Measurements from ENCODE around the gene SERTM2. TPM values are rescaled to one million over a fixed set of nuclear protein-coding genes. Genes with fewer than 3 reads are reported as not detected.

Gene SERTM2
- total and polyA plus RNA-seq, 2 experiments from 2014 or later: 1.6 to 2.9 TPM

DNA sequence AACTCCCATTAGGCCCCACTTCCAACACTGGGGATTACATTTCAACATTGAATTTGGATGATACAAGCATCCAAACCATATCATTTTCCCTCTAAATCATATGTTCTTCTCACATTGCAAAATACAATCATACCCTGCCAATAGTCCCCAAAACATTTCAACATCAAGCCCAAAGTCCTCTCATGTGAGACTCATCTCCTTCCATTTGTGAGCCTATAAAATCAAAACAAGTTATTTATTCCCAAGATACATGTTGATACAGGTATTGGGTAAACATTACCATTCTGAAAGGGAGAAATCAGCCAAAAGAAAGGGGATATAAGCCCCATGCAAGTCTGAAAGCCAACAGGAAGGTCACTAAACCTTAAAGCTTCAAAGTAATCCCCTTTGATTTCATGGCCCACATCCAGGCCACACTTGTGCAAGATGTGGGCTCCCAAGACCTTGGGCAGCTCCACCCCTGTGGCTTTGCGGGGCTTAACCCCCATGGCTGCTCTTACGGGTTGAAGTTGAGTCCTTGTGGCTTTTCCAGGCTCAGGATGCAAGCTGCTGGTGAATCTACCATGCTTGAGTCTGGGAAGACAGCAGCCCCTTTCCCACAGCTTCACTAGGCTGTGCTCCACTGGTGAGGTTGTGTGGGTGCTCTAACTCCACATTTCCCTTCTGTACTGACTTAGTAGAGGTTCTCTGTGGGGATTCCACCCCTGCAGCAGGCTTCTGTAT lies 40.6 kb upstream of the SERTM2 start:
- H2AFZ ChIP-seq: no peak overlapping the region
- no peak for DNase-seq (ENCODE audit: low spot score)
- WGBS (ENCODE audit: low lambda C conversion rate, missing lambda C conversion rate): 78% methylated on average over 2 of the region's 2 CpGs
- H3K36me3 ChIP-seq (replicated peaks; ENCODE audit: insufficient read depth, low read depth): no peaks in the 10 kb centered on the region
- no peaks in the 10 kb centered on the region for H3K4me1 ChIP-seq (ENCODE audit: insufficient read depth)
- H3K27ac ChIP-seq: no peak overlapping the region
- no peaks in the 10 kb centered on the region for H3K9me3 ChIP-seq (ENCODE audit: low read depth)
- H3K4me3 ChIP-seq: no peak overlapping the region
- no peaks in the 10 kb centered on the region for H3K79me2 ChIP-seq
- no peaks in the 10 kb centered on the region for H4K20me1 ChIP-seq (ENCODE audit: insufficient read depth, poor library complexity, severe bottlenecking)
- no peak for TF ChIP-seq EZH2phosphoT487 (IDR thresholded peaks at IDR 0.05; ENCODE audit: low read depth, severe bottlenecking, unreplicated experiment)
- TF ChIP-seq, protein P1, sequence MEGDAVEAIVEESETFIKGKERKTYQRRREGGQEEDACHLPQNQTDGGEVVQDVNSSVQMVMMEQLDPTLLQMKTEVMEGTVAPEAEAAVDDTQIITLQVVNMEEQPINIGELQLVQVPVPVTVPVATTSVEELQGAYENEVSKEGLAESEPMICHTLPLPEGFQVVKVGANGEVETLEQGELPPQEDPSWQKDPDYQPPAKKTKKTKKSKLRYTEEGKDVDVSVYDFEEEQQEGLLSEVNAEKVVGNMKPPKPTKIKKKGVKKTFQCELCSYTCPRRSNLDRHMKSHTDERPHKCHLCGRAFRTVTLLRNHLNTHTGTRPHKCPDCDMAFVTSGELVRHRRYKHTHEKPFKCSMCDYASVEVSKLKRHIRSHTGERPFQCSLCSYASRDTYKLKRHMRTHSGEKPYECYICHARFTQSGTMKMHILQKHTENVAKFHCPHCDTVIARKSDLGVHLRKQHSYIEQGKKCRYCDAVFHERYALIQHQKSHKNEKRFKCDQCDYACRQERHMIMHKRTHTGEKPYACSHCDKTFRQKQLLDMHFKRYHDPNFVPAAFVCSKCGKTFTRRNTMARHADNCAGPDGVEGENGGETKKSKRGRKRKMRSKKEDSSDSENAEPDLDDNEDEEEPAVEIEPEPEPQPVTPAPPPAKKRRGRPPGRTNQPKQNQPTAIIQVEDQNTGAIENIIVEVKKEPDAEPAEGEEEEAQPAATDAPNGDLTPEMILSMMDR (IDR thresholded peaks at IDR 0.05; ENCODE audit: poor library complexity): no peak
- no peak for TF ChIP-seq EZH2 (IDR thresholded peaks at IDR 0.05; ENCODE audit: borderline replicate concordance)
- H3K27me3 ChIP-seq: no peaks in the 10 kb centered on the region
- H3K9me2 ChIP-seq (replicated peaks; ENCODE audit: insufficient read depth): no peaks in the 10 kb centered on the region
- H3K4me2 ChIP-seq: no peak overlapping the region

DNA sequence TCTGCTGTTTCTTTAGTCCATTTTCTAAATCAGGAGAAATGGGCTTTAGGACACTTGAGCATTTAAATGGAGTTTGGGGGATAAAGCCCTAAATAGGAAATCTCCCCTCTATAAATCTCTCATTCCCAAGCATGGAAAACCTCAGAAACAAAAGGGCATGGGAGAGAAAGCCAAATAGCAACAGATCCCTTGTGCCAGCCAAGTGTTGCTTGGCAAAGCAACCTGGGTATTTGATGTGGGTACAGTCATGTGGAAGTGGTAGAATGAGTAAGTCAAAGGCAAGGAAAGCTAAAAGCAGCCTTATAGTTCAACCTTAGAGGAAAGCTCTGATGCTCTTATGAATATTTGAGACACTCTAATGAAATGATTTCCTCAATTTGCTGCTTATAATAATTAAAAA lies 29.5 kb upstream of the SERTM2 start:
- Histone ChIP-seq H3K4me2 (no peak overlapping the region), H3K9me3 (ENCODE audit: low read depth) (peaks cover 4% of the 10 kb centered on the region), H3K36me3 (replicated peaks; ENCODE audit: insufficient read depth, low read depth) (no peaks in the 10 kb centered on the region), H3K27me3 (no peaks in the 10 kb centered on the region), H4K20me1 (ENCODE audit: insufficient read depth, poor library complexity, severe bottlenecking) (no peaks in the 10 kb centered on the region), H3K27ac (no peak overlapping the region), H3K4me3 (no peak overlapping the region), H3K4me1 (ENCODE audit: insufficient read depth) (no peaks in the 10 kb centered on the region), H3K9me2 (replicated peaks; ENCODE audit: insufficient read depth) (no peaks in the 10 kb centered on the region), H2AFZ (no peak overlapping the region), H3K79me2 (no peaks in the 10 kb centered on the region)
- TF ChIP-seq, protein P1 (IDR thresholded peaks at IDR 0.05; ENCODE audit: poor library complexity): no peak
- TF ChIP-seq EZH2 (IDR thresholded peaks at IDR 0.05; ENCODE audit: borderline replicate concordance) (no peak), EZH2phosphoT487 (IDR thresholded peaks at IDR 0.05; ENCODE audit: low read depth, severe bottlenecking, unreplicated experiment) (no peak)
- no peak for DNase-seq (ENCODE audit: low spot score)

DNA sequence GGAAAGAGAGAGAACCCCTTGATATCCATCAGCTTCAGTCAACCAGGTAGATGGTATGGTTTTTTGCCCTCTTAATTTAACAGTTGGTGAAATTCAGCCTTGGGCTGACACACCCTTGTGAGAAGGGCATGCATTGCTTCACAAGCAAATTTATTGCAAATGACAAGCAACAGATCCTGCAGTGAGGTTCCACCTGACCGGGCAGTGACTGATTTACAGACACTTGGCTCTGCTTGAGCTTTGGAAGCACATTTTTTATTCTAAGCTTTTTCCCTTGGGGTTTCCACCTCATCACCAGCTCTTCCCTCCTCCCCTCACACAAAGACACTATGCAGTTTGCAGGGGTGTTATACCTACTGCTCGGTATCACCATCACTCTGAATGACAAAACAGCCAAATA lies 28.3 kb upstream of the SERTM2 start:
- Histone ChIP-seq H3K27me3 (no peaks in the 10 kb centered on the region), H3K4me1 (ENCODE audit: insufficient read depth) (no peaks in the 10 kb centered on the region), H3K9me3 (ENCODE audit: low read depth) (peaks cover 4% of the 10 kb centered on the region), H2AFZ (no peak overlapping the region), H3K9me2 (replicated peaks; ENCODE audit: insufficient read depth) (no peaks in the 10 kb centered on the region), H3K27ac (no peak overlapping the region), H3K4me3 (no peak overlapping the region), H4K20me1 (ENCODE audit: insufficient read depth, poor library complexity, severe bottlenecking) (no peaks in the 10 kb centered on the region), H3K79me2 (no peaks in the 10 kb centered on the region), H3K36me3 (replicated peaks; ENCODE audit: insufficient read depth, low read depth) (no peaks in the 10 kb centered on the region), H3K4me2 (no peak overlapping the region)
- WGBS (ENCODE audit: low lambda C conversion rate, missing lambda C conversion rate): 64% methylated on average over 2 of the region's 2 CpGs
- TF ChIP-seq EZH2phosphoT487 (IDR thresholded peaks at IDR 0.05; ENCODE audit: low read depth, severe bottlenecking, unreplicated experiment) (no peak), EZH2 (IDR thresholded peaks at IDR 0.05; ENCODE audit: borderline replicate concordance) (no peak)
- TF ChIP-seq, protein P1 (IDR thresholded peaks at IDR 0.05; ENCODE audit: poor library complexity): no peak
- no peak for DNase-seq (ENCODE audit: low spot score)

All from hepatocyte (in vitro differentiated cells).